ENCODE results near the gene ABITRAM.

Gene ABITRAM

DNA sequence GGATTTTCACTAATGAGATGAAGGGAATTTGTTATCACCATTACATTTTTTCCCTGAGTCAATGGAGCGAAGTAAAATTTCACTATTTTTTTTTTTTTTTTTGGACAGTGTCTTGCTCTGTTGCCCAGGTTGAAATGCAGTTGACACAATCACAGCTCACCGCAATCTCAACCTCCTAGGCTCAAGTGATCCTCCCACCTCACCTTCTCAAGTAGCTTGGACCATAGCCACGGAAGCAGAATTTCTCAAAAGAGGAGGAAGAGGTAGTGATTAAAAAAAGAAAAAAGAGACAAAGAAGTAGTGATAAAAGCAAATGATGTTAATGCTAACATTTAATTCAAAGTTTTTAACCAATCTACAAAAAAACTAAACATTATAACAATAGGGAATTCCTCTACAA lies 30.0 kb upstream of the ABITRAM start:
- POLR2A ChIA-PET = no interaction called here
- Histone ChIP-seq H3K4me3 (ENCODE audit: low read depth, low read length) (no peak overlapping the region), H3K27ac (ENCODE audit: extremely low read depth, low read depth, low read length) (no peak overlapping the region), H3K9me3 (ENCODE audit: control insufficient read depth, insufficient read depth, low read depth, low read length) (no peaks in the 10 kb centered on the region), H3K36me3 (ENCODE audit: control insufficient read depth in 2 of 2, insufficient read depth in 1 of 2, low read length in 2 of 2) (peaks cover 18 to 96% of the 10 kb centered on the region in 2 experiments), H3K4me1 (ENCODE audit: control insufficient read depth, insufficient read depth, low read length) (no peaks in the 10 kb centered on the region; the same call in 1 of the 2 replicates)
- TF ChIP-seq ZNF530 (tag by site-specific recombination; IDR thresholded peaks at IDR 0.05; ENCODE audit: low read depth) (no peak), ZNF626 (tag by site-specific recombination; IDR thresholded peaks at IDR 0.05) (no peak), REPIN1 (tag by site-specific recombination; IDR thresholded peaks at IDR 0.05; ENCODE audit: low read depth) (no peak), ZNF202 (tag by site-specific recombination; IDR thresholded peaks at IDR 0.05; ENCODE audit: borderline replicate concordance) (no peak), ZNF324 (tag by site-specific recombination; IDR thresholded peaks at IDR 0.05) (no peak), ZNF350 (tag by site-specific recombination; IDR thresholded peaks at IDR 0.05) (no peak), GLIS1 (tag by site-specific recombination; IDR thresholded peaks at IDR 0.05) (no peak), ZNF354C (tag by site-specific recombination; IDR thresholded peaks at IDR 0.05; ENCODE audit: borderline replicate concordance, low read depth) (no peak), ZBTB17 (tag by site-specific recombination; IDR thresholded peaks at IDR 0.05) (no peak), ZNF544 (tag by site-specific recombination; IDR thresholded peaks at IDR 0.05) (no peak), SCRT1 (tag by site-specific recombination; IDR thresholded peaks at IDR 0.05; ENCODE audit: borderline replicate concordance) (no peak), ZEB2 (tag by site-specific recombination; IDR thresholded peaks at IDR 0.05) (no peak), ZBTB48 (tag by site-specific recombination; IDR thresholded peaks at IDR 0.05) (no peak), ZBTB21 (tag by site-specific recombination; IDR thresholded peaks at IDR 0.05) (no peak), ZNF16 (tag by site-specific recombination; IDR thresholded peaks at IDR 0.05; ENCODE audit: low read depth) (no peak), OVOL3 (tag by site-specific recombination; IDR thresholded peaks at IDR 0.05) (no peak)
- CTCF ChIA-PET = interaction anchor here (0.6 to 0.7 kb wide), 4 partner anchors 14 to 1812 kb away, joined by 3 read pairs; no protein-coding TSS in a partner anchor

- Histone ChIP-seq H3K27ac (ENCODE audit: extremely low read depth, low read depth, low read length) (no peak overlapping the region), H3K9me3 (ENCODE audit: control insufficient read depth, insufficient read depth, low read depth, low read length) (no peaks in the 10 kb centered on the region), H3K4me1 (ENCODE audit: control insufficient read depth, insufficient read depth, low read length) (no peaks in the 10 kb centered on the region; the same call in 1 of the 2 replicates), H3K36me3 (ENCODE audit: control insufficient read depth in 2 of 2, insufficient read depth in 1 of 2, low read length in 2 of 2) (peaks cover 27 to 95% of the 10 kb centered on the region in 2 experiments), H3K4me3 (ENCODE audit: low read depth, low read length) (no peak overlapping the region)
- POLR2A ChIA-PET = no interaction called here
- CTCF ChIA-PET = no interaction called here
- TF ChIP-seq, protein P1, sequence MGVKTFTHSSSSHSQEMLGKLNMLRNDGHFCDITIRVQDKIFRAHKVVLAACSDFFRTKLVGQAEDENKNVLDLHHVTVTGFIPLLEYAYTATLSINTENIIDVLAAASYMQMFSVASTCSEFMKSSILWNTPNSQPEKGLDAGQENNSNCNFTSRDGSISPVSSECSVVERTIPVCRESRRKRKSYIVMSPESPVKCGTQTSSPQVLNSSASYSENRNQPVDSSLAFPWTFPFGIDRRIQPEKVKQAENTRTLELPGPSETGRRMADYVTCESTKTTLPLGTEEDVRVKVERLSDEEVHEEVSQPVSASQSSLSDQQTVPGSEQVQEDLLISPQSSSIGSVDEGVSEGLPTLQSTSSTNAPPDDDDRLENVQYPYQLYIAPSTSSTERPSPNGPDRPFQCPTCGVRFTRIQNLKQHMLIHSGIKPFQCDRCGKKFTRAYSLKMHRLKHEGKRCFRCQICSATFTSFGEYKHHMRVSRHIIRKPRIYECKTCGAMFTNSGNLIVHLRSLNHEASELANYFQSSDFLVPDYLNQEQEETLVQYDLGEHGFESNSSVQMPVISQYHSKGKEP (tag by site-specific recombination; IDR thresholded peaks at IDR 0.05) = no peak
- TF ChIP-seq ZNF239 (tag by site-specific recombination; IDR thresholded peaks at IDR 0.05) (no peak), ZNF521 (tag by site-specific recombination; IDR thresholded peaks at IDR 0.05) (no peak), ZNF19 (tag by site-specific recombination; IDR thresholded peaks at IDR 0.05; ENCODE audit: low read depth) (no peak), ZNF175 (tag by site-specific recombination; IDR thresholded peaks at IDR 0.05) (no peak), GLIS2 (tag by site-specific recombination; IDR thresholded peaks at IDR 0.05) (no peak), ZNF514 (tag by site-specific recombination; IDR thresholded peaks at IDR 0.05) (no peak), ZNF138 (tag by site-specific recombination; IDR thresholded peaks at IDR 0.05; ENCODE audit: borderline replicate concordance) (no peak), ZNF354C (tag by site-specific recombination; IDR thresholded peaks at IDR 0.05; ENCODE audit: borderline replicate concordance, low read depth) (no peak), ZNF426 (tag by site-specific recombination; IDR thresholded peaks at IDR 0.05) (no peak), SCRT2 (tag by site-specific recombination; IDR thresholded peaks at IDR 0.05) (no peak), ZSCAN30 (tag by site-specific recombination; IDR thresholded peaks at IDR 0.05) (no peak), ZNF155 (tag by site-specific recombination; IDR thresholded peaks at IDR 0.05) (no peak), ZNF223 (tag by site-specific recombination; IDR thresholded peaks at IDR 0.05) (no peak), ZNF24 (tag by site-specific recombination; IDR thresholded peaks at IDR 0.05) (no peak)
- TF ChIP-seq, protein P2, sequence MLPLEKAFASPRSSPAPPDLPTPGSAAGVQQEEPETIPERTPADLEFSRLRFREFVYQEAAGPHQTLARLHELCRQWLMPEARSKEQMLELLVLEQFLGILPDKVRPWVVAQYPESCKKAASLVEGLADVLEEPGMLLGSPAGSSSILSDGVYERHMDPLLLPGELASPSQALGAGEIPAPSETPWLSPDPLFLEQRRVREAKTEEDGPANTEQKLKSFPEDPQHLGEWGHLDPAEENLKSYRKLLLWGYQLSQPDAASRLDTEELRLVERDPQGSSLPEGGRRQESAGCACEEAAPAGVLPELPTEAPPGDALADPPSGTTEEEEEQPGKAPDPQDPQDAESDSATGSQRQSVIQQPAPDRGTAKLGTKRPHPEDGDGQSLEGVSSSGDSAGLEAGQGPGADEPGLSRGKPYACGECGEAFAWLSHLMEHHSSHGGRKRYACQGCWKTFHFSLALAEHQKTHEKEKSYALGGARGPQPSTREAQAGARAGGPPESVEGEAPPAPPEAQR (tag by site-specific recombination; IDR thresholded peaks at IDR 0.05) = no peak
Measured at GRCh38 chr9:108905494-108905893, 28.7 kb upstream of the ABITRAM start.

All from HEK293 (cell line).